K562 (cell line): ENCODE results near the gene TRPV5. TPM values are rescaled to one million over a fixed set of nuclear protein-coding genes. Genes with fewer than 3 reads are reported as not detected.

Experiments
- HNRNPK ChIP-seq: fragments of 200-400 bp; formaldehyde crosslinking; IDR thresholded peaks from one replicate; pipeline ENCODE4 v1.6.1; 2018; ENCODE audit warnings: mild to moderate bottlenecking, low read depth, low read length; ENCODE audit not compliant: poor library complexity, severe bottlenecking
- NR2F6 ChIP-seq: fragments of 450-650 bp; formaldehyde crosslinking; IDR thresholded peaks from 2 replicates; pipeline ENCODE4 v1.4.0; 2020; ENCODE audit warnings: mild to moderate bottlenecking
- ZNF232 ChIP-seq: sonication (generic); formaldehyde crosslinking; IDR thresholded peaks from 2 replicates; pipeline ENCODE4 v1.8.0; 2022; ENCODE audit warnings: mild to moderate bottlenecking, missing genetic modification reagents
- polyA plus RNA-seq, 8 experiments: library from polyadenylated mRNA; depleted of rRNA in 4 of 8; stranded (reverse) in 5 of 8; unstranded in 3 of 8; fragments of >200 nt; fragmentation: Nextera tagmentation in 2 of 8; fragmentation: Illumina TruSeq in 1 of 8; extraction: Ambion mirVana in 2 of 8; extraction: Trizol in 1 of 8; gene quantifications; 2 replicates each; pipeline versions ENCODE4 v1.2.1 to v1.2.3, GENCODE V29; 2011 to 2014; ENCODE audit warnings: inconsistent platforms in 1 of 8, missing spikeins in 1 of 8
- total RNA-seq, 7 experiments: library from RNA; depleted of rRNA in 6 of 7; stranded (reverse); fragments of >200 nt in 6 of 7; fragmentation: Illumina TruSeq in 2 of 7; extraction: Trizol in 2 of 7; gene quantifications; 2 replicates each; pipeline versions ENCODE4 v1.2.1 to v1.2.3, GENCODE V29; 2011 to 2021; ENCODE audit warnings: low replicate concordance in 1 of 7
- TF ChIP-seq, protein P1 (sequence below): fragments of 450-650 bp; IDR thresholded peaks from 2 replicates; pipeline ENCODE4 v1.6.1; 2016; ENCODE audit warnings: mild to moderate bottlenecking, moderate library complexity
- TF ChIP-seq, protein P2 (sequence below): IDR thresholded peaks from 2 replicates; pipeline ENCODE4 v1.6.1; 2014; ENCODE audit warnings: antibody characterized with exemption
- TF ChIP-seq, protein P3 (sequence below): sonication (generic); formaldehyde crosslinking; IDR thresholded peaks from 2 replicates; pipeline ENCODE4 v1.8.0; 2022; ENCODE audit warnings: mild to moderate bottlenecking, missing genetic modification reagents
- TF ChIP-seq, protein P4 (sequence below): sonication (generic); formaldehyde crosslinking; IDR thresholded peaks from 2 replicates; pipeline ENCODE4 v1.8.0; 2022; ENCODE audit warnings: missing genetic modification reagents, mild to moderate bottlenecking, borderline replicate concordance

Gene TRPV5
- total and polyA plus RNA-seq, 9 of the 15 experiments (the other 6 are each of a cell fraction or from before 2014, with no cell fraction given) = not detected

DNA sequence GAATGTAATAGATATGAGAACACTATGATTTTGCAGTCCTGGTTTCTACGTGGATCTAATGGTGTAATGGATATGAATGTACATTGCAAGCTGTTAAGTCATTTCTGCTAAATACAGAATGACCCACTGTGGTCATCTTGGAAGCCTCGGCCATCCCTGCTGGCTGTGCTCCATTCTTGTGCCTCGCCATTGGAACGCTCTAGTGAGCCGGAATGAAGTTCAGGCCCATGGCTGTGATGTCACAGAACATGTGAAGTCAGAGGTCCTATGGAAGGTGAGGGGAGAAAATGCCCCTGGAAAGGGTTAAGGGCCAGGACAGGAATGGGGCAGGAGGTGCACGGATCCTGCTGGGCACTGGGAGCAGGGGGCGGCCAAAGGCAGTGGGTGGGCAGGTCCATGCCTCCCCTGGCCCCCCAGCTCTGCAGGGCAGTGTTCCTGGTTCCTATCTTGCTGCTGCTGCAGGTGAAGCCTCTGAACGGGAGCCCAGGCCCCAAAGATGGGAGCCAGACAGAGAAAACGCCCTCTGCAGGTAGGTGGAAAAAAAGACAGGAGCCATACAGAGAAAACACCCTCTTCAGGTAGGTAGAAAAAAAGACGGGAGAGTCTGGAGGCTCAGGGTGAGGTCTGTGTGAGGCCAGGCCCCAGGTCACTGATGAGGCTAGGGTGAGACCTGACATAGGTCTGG lies 5.8 kb upstream of the TRPV5 start, which contains the start of gene LLCFC1 (continued):
- TF ChIP-seq, protein P1, sequence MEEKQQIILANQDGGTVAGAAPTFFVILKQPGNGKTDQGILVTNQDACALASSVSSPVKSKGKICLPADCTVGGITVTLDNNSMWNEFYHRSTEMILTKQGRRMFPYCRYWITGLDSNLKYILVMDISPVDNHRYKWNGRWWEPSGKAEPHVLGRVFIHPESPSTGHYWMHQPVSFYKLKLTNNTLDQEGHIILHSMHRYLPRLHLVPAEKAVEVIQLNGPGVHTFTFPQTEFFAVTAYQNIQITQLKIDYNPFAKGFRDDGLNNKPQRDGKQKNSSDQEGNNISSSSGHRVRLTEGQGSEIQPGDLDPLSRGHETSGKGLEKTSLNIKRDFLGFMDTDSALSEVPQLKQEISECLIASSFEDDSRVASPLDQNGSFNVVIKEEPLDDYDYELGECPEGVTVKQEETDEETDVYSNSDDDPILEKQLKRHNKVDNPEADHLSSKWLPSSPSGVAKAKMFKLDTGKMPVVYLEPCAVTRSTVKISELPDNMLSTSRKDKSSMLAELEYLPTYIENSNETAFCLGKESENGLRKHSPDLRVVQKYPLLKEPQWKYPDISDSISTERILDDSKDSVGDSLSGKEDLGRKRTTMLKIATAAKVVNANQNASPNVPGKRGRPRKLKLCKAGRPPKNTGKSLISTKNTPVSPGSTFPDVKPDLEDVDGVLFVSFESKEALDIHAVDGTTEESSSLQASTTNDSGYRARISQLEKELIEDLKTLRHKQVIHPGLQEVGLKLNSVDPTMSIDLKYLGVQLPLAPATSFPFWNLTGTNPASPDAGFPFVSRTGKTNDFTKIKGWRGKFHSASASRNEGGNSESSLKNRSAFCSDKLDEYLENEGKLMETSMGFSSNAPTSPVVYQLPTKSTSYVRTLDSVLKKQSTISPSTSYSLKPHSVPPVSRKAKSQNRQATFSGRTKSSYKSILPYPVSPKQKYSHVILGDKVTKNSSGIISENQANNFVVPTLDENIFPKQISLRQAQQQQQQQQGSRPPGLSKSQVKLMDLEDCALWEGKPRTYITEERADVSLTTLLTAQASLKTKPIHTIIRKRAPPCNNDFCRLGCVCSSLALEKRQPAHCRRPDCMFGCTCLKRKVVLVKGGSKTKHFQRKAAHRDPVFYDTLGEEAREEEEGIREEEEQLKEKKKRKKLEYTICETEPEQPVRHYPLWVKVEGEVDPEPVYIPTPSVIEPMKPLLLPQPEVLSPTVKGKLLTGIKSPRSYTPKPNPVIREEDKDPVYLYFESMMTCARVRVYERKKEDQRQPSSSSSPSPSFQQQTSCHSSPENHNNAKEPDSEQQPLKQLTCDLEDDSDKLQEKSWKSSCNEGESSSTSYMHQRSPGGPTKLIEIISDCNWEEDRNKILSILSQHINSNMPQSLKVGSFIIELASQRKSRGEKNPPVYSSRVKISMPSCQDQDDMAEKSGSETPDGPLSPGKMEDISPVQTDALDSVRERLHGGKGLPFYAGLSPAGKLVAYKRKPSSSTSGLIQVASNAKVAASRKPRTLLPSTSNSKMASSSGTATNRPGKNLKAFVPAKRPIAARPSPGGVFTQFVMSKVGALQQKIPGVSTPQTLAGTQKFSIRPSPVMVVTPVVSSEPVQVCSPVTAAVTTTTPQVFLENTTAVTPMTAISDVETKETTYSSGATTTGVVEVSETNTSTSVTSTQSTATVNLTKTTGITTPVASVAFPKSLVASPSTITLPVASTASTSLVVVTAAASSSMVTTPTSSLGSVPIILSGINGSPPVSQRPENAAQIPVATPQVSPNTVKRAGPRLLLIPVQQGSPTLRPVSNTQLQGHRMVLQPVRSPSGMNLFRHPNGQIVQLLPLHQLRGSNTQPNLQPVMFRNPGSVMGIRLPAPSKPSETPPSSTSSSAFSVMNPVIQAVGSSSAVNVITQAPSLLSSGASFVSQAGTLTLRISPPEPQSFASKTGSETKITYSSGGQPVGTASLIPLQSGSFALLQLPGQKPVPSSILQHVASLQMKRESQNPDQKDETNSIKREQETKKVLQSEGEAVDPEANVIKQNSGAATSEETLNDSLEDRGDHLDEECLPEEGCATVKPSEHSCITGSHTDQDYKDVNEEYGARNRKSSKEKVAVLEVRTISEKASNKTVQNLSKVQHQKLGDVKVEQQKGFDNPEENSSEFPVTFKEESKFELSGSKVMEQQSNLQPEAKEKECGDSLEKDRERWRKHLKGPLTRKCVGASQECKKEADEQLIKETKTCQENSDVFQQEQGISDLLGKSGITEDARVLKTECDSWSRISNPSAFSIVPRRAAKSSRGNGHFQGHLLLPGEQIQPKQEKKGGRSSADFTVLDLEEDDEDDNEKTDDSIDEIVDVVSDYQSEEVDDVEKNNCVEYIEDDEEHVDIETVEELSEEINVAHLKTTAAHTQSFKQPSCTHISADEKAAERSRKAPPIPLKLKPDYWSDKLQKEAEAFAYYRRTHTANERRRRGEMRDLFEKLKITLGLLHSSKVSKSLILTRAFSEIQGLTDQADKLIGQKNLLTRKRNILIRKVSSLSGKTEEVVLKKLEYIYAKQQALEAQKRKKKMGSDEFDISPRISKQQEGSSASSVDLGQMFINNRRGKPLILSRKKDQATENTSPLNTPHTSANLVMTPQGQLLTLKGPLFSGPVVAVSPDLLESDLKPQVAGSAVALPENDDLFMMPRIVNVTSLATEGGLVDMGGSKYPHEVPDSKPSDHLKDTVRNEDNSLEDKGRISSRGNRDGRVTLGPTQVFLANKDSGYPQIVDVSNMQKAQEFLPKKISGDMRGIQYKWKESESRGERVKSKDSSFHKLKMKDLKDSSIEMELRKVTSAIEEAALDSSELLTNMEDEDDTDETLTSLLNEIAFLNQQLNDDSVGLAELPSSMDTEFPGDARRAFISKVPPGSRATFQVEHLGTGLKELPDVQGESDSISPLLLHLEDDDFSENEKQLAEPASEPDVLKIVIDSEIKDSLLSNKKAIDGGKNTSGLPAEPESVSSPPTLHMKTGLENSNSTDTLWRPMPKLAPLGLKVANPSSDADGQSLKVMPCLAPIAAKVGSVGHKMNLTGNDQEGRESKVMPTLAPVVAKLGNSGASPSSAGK = no peak
- TF ChIP-seq ZNF232 (CRISPR knock-in tag) = no peak
- TF ChIP-seq HNRNPK = no peak
- TF ChIP-seq, protein P2, sequence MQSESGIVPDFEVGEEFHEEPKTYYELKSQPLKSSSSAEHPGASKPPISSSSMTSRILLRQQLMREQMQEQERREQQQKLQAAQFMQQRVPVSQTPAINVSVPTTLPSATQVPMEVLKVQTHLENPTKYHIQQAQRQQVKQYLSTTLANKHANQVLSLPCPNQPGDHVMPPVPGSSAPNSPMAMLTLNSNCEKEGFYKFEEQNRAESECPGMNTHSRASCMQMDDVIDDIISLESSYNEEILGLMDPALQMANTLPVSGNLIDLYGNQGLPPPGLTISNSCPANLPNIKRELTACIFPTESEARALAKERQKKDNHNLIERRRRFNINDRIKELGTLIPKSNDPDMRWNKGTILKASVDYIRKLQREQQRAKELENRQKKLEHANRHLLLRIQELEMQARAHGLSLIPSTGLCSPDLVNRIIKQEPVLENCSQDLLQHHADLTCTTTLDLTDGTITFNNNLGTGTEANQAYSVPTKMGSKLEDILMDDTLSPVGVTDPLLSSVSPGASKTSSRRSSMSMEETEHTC = no peak
- TF ChIP-seq, protein P3, sequence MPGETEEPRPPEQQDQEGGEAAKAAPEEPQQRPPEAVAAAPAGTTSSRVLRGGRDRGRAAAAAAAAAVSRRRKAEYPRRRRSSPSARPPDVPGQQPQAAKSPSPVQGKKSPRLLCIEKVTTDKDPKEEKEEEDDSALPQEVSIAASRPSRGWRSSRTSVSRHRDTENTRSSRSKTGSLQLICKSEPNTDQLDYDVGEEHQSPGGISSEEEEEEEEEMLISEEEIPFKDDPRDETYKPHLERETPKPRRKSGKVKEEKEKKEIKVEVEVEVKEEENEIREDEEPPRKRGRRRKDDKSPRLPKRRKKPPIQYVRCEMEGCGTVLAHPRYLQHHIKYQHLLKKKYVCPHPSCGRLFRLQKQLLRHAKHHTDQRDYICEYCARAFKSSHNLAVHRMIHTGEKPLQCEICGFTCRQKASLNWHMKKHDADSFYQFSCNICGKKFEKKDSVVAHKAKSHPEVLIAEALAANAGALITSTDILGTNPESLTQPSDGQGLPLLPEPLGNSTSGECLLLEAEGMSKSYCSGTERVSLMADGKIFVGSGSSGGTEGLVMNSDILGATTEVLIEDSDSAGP (CRISPR knock-in tag) = no peak
- TF ChIP-seq NR2F6 (CRISPR knock-in tag) = no peak
- TF ChIP-seq, protein P4, sequence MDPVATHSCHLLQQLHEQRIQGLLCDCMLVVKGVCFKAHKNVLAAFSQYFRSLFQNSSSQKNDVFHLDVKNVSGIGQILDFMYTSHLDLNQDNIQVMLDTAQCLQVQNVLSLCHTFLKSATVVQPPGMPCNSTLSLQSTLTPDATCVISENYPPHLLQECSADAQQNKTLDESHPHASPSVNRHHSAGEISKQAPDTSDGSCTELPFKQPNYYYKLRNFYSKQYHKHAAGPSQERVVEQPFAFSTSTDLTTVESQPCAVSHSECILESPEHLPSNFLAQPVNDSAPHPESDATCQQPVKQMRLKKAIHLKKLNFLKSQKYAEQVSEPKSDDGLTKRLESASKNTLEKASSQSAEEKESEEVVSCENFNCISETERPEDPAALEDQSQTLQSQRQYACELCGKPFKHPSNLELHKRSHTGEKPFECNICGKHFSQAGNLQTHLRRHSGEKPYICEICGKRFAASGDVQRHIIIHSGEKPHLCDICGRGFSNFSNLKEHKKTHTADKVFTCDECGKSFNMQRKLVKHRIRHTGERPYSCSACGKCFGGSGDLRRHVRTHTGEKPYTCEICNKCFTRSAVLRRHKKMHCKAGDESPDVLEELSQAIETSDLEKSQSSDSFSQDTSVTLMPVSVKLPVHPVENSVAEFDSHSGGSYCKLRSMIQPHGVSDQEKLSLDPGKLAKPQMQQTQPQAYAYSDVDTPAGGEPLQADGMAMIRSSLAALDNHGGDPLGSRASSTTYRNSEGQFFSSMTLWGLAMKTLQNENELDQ (CRISPR knock-in tag) = no peak
